ENCODE measurements around the gene POPDC3. TPM values are rescaled to one million over a fixed set of nuclear protein-coding genes. Genes with fewer than 3 reads are reported as not detected.
"Not testable (repeated sequence)": the region's sequence is repeated elsewhere in the genome, so short reads cannot be mapped to it uniquely, and the experiment has no call there.

Gene POPDC3
- total RNA-seq, 4 donors from 2014 or later: 0.38 TPM; not detected in 3

GRCh38 chr6:105220186-105220585, 40.4 kb upstream of the POPDC3 start:
- Histone ChIP-seq H3K27me3 (no peaks in the 10 kb centered on the region), H3K36me3 (no peaks in the 10 kb centered on the region), H3K4me1 (no peaks in the 10 kb centered on the region), H3K9me3 (no peaks in the 10 kb centered on the region), H3K27ac (no peak overlapping the region), H3K4me3 (no peak overlapping the region)
- intact Hi-C loops (cut with DNase I): no loop called here
- TF ChIP-seq POLR2A (IDR thresholded peaks at IDR 0.05) (no peak), CTCF (IDR thresholded peaks at IDR 0.05) (no peak)
- WGBS, 2 donors: 65 to 70% methylated on average over 4 to 5 of the region's 5 CpGs
- DNase-seq: no peak

GRCh38 chr6:105219218-105219617, 39.4 kb upstream of the POPDC3 start:
- intact Hi-C loops (cut with DNase I); H3K4me3 ChIP-seq; H3K36me3 ChIP-seq; DNase-seq; H3K4me1 ChIP-seq; H3K27me3 ChIP-seq; H3K9me3 ChIP-seq; H3K27ac ChIP-seq: not testable (repeated sequence)
- WGBS, 2 donors: 72 to 82% methylated on average over 3 to 9 of the region's 9 CpGs

- Histone ChIP-seq H3K27ac (no peak overlapping the region), H3K4me1 (no peaks in the 10 kb centered on the region), H3K36me3 (no peaks in the 10 kb centered on the region), H3K27me3 (no peaks in the 10 kb centered on the region), H3K9me3 (no peaks in the 10 kb centered on the region), H3K4me3 (no peak overlapping the region)
- TF ChIP-seq POLR2A (IDR thresholded peaks at IDR 0.05) (no peak), CTCF (IDR thresholded peaks at IDR 0.05) (no peak)
- WGBS, 2 donors: 85 to 94% methylated on average over 3 of the region's 3 CpGs
- intact Hi-C loops (cut with DNase I): no loop called here
- DNase-seq: no peak
These were observed 35.7 kb upstream of the POPDC3 start for GRCh38 chr6:105215506-105215905.

- no peak for TF ChIP-seq CTCF (IDR thresholded peaks at IDR 0.05)
- TF ChIP-seq POLR2A (IDR thresholded peaks at IDR 0.05): no peak
- H3K27me3 ChIP-seq: no peaks in the 10 kb centered on the region
- no peak overlapping the region for H3K4me3 ChIP-seq
- H3K36me3 ChIP-seq: no peaks in the 10 kb centered on the region
- intact Hi-C loops (cut with DNase I): no loop called here
- no peak for DNase-seq
- H3K4me1 ChIP-seq: no peaks in the 10 kb centered on the region
- no peaks in the 10 kb centered on the region for H3K9me3 ChIP-seq
- no peak overlapping the region for H3K27ac ChIP-seq
These were observed 34.9 kb upstream of the POPDC3 start for GRCh38 chr6:105214668-105215067.

GRCh38 chr6:105213272-105213671, 33.5 kb upstream of the POPDC3 start:
- no peaks in the 10 kb centered on the region for H3K4me1 ChIP-seq
- TF ChIP-seq CTCF (IDR thresholded peaks at IDR 0.05): no peak
- no peak for TF ChIP-seq POLR2A (IDR thresholded peaks at IDR 0.05)
- H3K36me3 ChIP-seq: no peaks in the 10 kb centered on the region

GRCh38 chr6:105212587-105212986, 32.8 kb upstream of the POPDC3 start:
- H3K36me3 ChIP-seq: no peaks in the 10 kb centered on the region
- WGBS, 2 donors: 78 to 88% methylated on average over 1 of the region's 1 CpG
- H3K4me1 ChIP-seq: no peaks in the 10 kb centered on the region
- H3K27ac ChIP-seq: no peak overlapping the region
- no peak overlapping the region for H3K4me3 ChIP-seq
- H3K9me3 ChIP-seq: no peaks in the 10 kb centered on the region
- no peak for TF ChIP-seq CTCF (IDR thresholded peaks at IDR 0.05)
- no peak for TF ChIP-seq POLR2A (IDR thresholded peaks at IDR 0.05)
- no peaks in the 10 kb centered on the region for H3K27me3 ChIP-seq
- DNase-seq: no peak
- intact Hi-C loops (cut with DNase I): no loop called here

More at GRCh38 chr6:105213272-105213671, 33.5 kb upstream of the POPDC3 start:
- H3K4me3 ChIP-seq: no peak overlapping the region
- intact Hi-C loops (cut with DNase I): no loop called here
- no peaks in the 10 kb centered on the region for H3K9me3 ChIP-seq
- DNase-seq: no peak
- no peaks in the 10 kb centered on the region for H3K27me3 ChIP-seq
- no peak overlapping the region for H3K27ac ChIP-seq

Data from esophagus squamous epithelium (tissue), 5 donors.